Activated naive CD4-positive, alpha-beta T cell treated with anti-CD3 and anti-CD28 coated beads for 36 hours (primary cell): ENCODE data around the gene PTPRE. TPM values are rescaled to one million over a fixed set of nuclear protein-coding genes. Genes with fewer than 3 reads are reported as not detected.

Experiments
- CTCF ChIA-PET: fragments of 350-600 bp; sonication (Branson Sonifier 250); formaldehyde crosslinking; loops from one replicate; lab custom pipeline; 2021; ENCODE audit warnings: antibody characterized with exemption; lab: Charles Lee
- DNase-seq: peaks from one replicate; pipeline ENCODE4 v3.0.0-alpha.2; 2020
- H3K27ac Mint-ChIP-seq: one replicate; pipeline ENCODE4 v1.8.0; 2021; ENCODE audit warnings: mild to moderate bottlenecking, mixed read lengths
- H3K27me3 Mint-ChIP-seq: one replicate; pipeline ENCODE4 v1.8.0; 2021; ENCODE audit warnings: low read depth, mixed read lengths
- H3K36me3 Mint-ChIP-seq: one replicate; pipeline ENCODE4 v1.8.0; 2021; ENCODE audit warnings: low read depth, mixed read lengths
- H3K4me1 Mint-ChIP-seq: one replicate; pipeline ENCODE4 v1.8.0; 2021; ENCODE audit warnings: low read depth, mixed read lengths
- H3K4me3 Mint-ChIP-seq: one replicate; pipeline ENCODE4 v1.8.0; 2021; ENCODE audit warnings: mild to moderate bottlenecking, moderate library complexity, mixed read lengths
- H3K9me3 Mint-ChIP-seq: one replicate; pipeline ENCODE4 v1.8.0; 2021; ENCODE audit warnings: mixed read lengths
- intact Hi-C: fragments of 100-400 bp; cut with micrococcal nuclease; formaldehyde crosslinking; loops from one replicate; pipeline ENCODE4 v1.15.1; 2023
- total RNA-seq, 2 experiments: library from RNA; stranded (reverse); gene quantifications; one replicate each; pipeline ENCODE4 v1.2.3, GENCODE V29; 2021

Gene PTPRE
- total RNA-seq, 2 experiments from 2014 or later, result 13.4 to 16.4 TPM

GRCh38 chr10:127952918-127953317, 46.0 kb downstream of the PTPRE start:
- Mint-ChIP-seq H3K9me3 (no peaks in the 10 kb centered on the region), H3K4me3 (no peak overlapping the region), H3K27ac (no peak overlapping the region), H3K36me3 (no peaks in the 10 kb centered on the region), H3K27me3 (peaks cover 7% of the 10 kb centered on the region), H3K4me1 (no peaks in the 10 kb centered on the region)
- intact Hi-C loops, result no loop called here
- DNase-seq, result no peak
- CTCF ChIA-PET, result no interaction called here

GRCh38 chr10:127953876-127954275, 47.0 kb downstream of the PTPRE start:
- Mint-ChIP-seq H3K9me3 (no peaks in the 10 kb centered on the region), H3K4me1 (no peaks in the 10 kb centered on the region), H3K27me3 (peaks cover 9% of the 10 kb centered on the region), H3K27ac (no peak overlapping the region), H3K36me3 (no peaks in the 10 kb centered on the region), H3K4me3 (no peak overlapping the region)
- intact Hi-C loops, result no loop called here
- DNase-seq, result no peak
- CTCF ChIA-PET, result no interaction called here

GRCh38 chr10:127959428-127959827, 52.5 kb downstream of the PTPRE start:
- CTCF ChIA-PET, result no interaction called here
- Mint-ChIP-seq H3K4me3 (no peak overlapping the region), H3K36me3 (no peaks in the 10 kb centered on the region), H3K4me1 (no peaks in the 10 kb centered on the region), H3K27me3 (peaks cover 14% of the 10 kb centered on the region), H3K9me3 (no peaks in the 10 kb centered on the region), H3K27ac (no peak overlapping the region)
- DNase-seq, result no peak
- intact Hi-C loops, result no loop called here

GRCh38 chr10:127961071-127961470, 54.2 kb downstream of the PTPRE start:
- H3K4me1 Mint-ChIP-seq, result no peaks in the 10 kb centered on the region
- intact Hi-C loops, result no loop called here
- no peaks in the 10 kb centered on the region for H3K36me3 Mint-ChIP-seq
- no peaks in the 10 kb centered on the region for H3K9me3 Mint-ChIP-seq
- H3K27ac Mint-ChIP-seq, result no peak overlapping the region
- H3K27me3 Mint-ChIP-seq, result peaks cover 11% of the 10 kb centered on the region
- CTCF ChIA-PET, result interaction anchor here (0.6 kb wide), 1 partner anchor 239 kb away, joined by 3 read pairs; no protein-coding TSS in a partner anchor
- no peak overlapping the region for H3K4me3 Mint-ChIP-seq
- no peak for DNase-seq

GRCh38 chr10:127962205-127962604, 55.3 kb downstream of the PTPRE start:
- Mint-ChIP-seq H3K4me3 (no peak overlapping the region), H3K36me3 (no peaks in the 10 kb centered on the region), H3K27ac (no peak overlapping the region), H3K9me3 (no peaks in the 10 kb centered on the region), H3K4me1 (no peaks in the 10 kb centered on the region), H3K27me3 (peaks cover 11% of the 10 kb centered on the region)
- intact Hi-C loops, result no loop called here
- no peak for DNase-seq
- CTCF ChIA-PET, result no interaction called here

GRCh38 chr10:127963136-127963535, 56.2 kb downstream of the PTPRE start:
- no peak for DNase-seq
- no peaks in the 10 kb centered on the region for H3K9me3 Mint-ChIP-seq
- no peaks in the 10 kb centered on the region for H3K36me3 Mint-ChIP-seq
- peaks cover 7% of the 10 kb centered on the region for H3K27me3 Mint-ChIP-seq
- H3K27ac Mint-ChIP-seq, result no peak overlapping the region
- intact Hi-C loops, result no loop called here
- no peaks in the 10 kb centered on the region for H3K4me1 Mint-ChIP-seq
- no peak overlapping the region for H3K4me3 Mint-ChIP-seq
- CTCF ChIA-PET, result no interaction called here

- no peak for DNase-seq
- no peaks in the 10 kb centered on the region for H3K9me3 Mint-ChIP-seq
- H3K4me1 Mint-ChIP-seq, result no peaks in the 10 kb centered on the region
- H3K36me3 Mint-ChIP-seq, result no peaks in the 10 kb centered on the region
- CTCF ChIA-PET, result no interaction called here
- H3K27me3 Mint-ChIP-seq, result peaks cover 5% of the 10 kb centered on the region
- intact Hi-C loops, result no loop called here
- no peak overlapping the region for H3K27ac Mint-ChIP-seq
- no peak overlapping the region for H3K4me3 Mint-ChIP-seq
Observed at GRCh38 chr10:127964621-127965020, 57.7 kb downstream of the PTPRE start.

GRCh38 chr10:127966875-127967274, 60.0 kb downstream of the PTPRE start:
- no peak for DNase-seq
- no peaks in the 10 kb centered on the region for H3K4me1 Mint-ChIP-seq
- CTCF ChIA-PET, result no interaction called here
- H3K36me3 Mint-ChIP-seq, result no peaks in the 10 kb centered on the region
- no peak overlapping the region for H3K4me3 Mint-ChIP-seq
- intact Hi-C loops, result no loop called here
- no peaks in the 10 kb centered on the region for H3K9me3 Mint-ChIP-seq
- no peaks in the 10 kb centered on the region for H3K27me3 Mint-ChIP-seq
- no peak overlapping the region for H3K27ac Mint-ChIP-seq

- H3K9me3 Mint-ChIP-seq, result no peaks in the 10 kb centered on the region
- no peaks in the 10 kb centered on the region for H3K4me1 Mint-ChIP-seq
- H3K27me3 Mint-ChIP-seq, result no peaks in the 10 kb centered on the region
- no peak overlapping the region for H3K4me3 Mint-ChIP-seq
- CTCF ChIA-PET, result no interaction called here
- intact Hi-C loops, result no loop called here
- DNase-seq, result no peak
- no peaks in the 10 kb centered on the region for H3K36me3 Mint-ChIP-seq
- H3K27ac Mint-ChIP-seq, result no peak overlapping the region
Observed at GRCh38 chr10:127968027-127968441, 61.1 kb downstream of the PTPRE start.

- CTCF ChIA-PET, result no interaction called here
- Mint-ChIP-seq H3K4me1 (no peaks in the 10 kb centered on the region), H3K4me3 (no peak overlapping the region), H3K36me3 (no peaks in the 10 kb centered on the region), H3K27ac (no peak overlapping the region), H3K27me3 (no peaks in the 10 kb centered on the region), H3K9me3 (no peaks in the 10 kb centered on the region)
- intact Hi-C loops, result no loop called here
- no peak for DNase-seq
Observed at GRCh38 chr10:127968659-127969058, 61.8 kb downstream of the PTPRE start.

GRCh38 chr10:127971101-127971946, 64.4 kb downstream of the PTPRE start:
- intact Hi-C loops, result no loop called here
- no peak for DNase-seq
- CTCF ChIA-PET, result interaction anchor here (0.6 to 1.4 kb wide), 3 partner anchors 11 to 304 kb away, joined by 3 to 4 read pairs (median 3); no protein-coding TSS in a partner anchor
- Mint-ChIP-seq H3K36me3 (no peaks in the 10 kb centered on the region), H3K4me3 (no peak overlapping the region), H3K4me1 (no peaks in the 10 kb centered on the region), H3K9me3 (no peaks in the 10 kb centered on the region), H3K27me3 (peaks cover 9% of the 10 kb centered on the region), H3K27ac (no peak overlapping the region)

- Mint-ChIP-seq H3K4me3 (no peak overlapping the region), H3K4me1 (no peaks in the 10 kb centered on the region), H3K9me3 (no peaks in the 10 kb centered on the region), H3K36me3 (no peaks in the 10 kb centered on the region), H3K27ac (no peak overlapping the region), H3K27me3 (peaks cover 9% of the 10 kb centered on the region)
- DNase-seq, result no peak
- CTCF ChIA-PET, result interaction anchor here (0.6 kb wide), 1 partner anchor 305 kb away, joined by 3 read pairs; no protein-coding TSS in a partner anchor
- intact Hi-C loops, result no loop called here
Observed at GRCh38 chr10:127971963-127972615, 65.2 kb downstream of the PTPRE start.
